Lower lobe of right lung (tissue), 2 donors: ENCODE measurements around the gene UBE2K. TPM values are rescaled to one million over a fixed set of nuclear protein-coding genes. Genes with fewer than 3 reads are reported as not detected.
"Not testable (repeated sequence)": the region's sequence is repeated elsewhere in the genome, so short reads cannot be mapped to it uniquely, and the experiment has no call there.

ENCODE experiments used
- ATAC-seq, 2 donors: fragments of 200-7000 bp; cut with Tn5 transposase; one replicate each; pipeline ENCODE4 v1.9.1; 2020 to 2022; ENCODE audit warnings: mild to moderate bottlenecking in 2 of 2, moderate library complexity in 2 of 2
- DNase-seq: peaks from one replicate; pipeline ENCODE4 v3.0.0-alpha.2; 2020
- H3K27ac ChIP-seq: fragments of 200-600 bp; one replicate; pipeline ENCODE4 v1.8.0; 2022
- H3K27me3 ChIP-seq: fragments of 200-600 bp; one replicate; pipeline ENCODE4 v1.8.0; 2022; ENCODE audit warnings: low read depth
- H3K36me3 ChIP-seq: fragments of 200-600 bp; one replicate; pipeline ENCODE4 v1.8.0; 2022; ENCODE audit warnings: mild to moderate bottlenecking
- H3K4me1 ChIP-seq: fragments of 200-600 bp; one replicate; pipeline ENCODE4 v1.8.0; 2022
- H3K4me3 ChIP-seq: fragments of 200-600 bp; one replicate; pipeline ENCODE4 v1.8.0; 2022; ENCODE audit warnings: mild to moderate bottlenecking
- H3K9me3 ChIP-seq: fragments of 200-600 bp; one replicate; pipeline ENCODE4 v1.8.0; 2022
- intact Hi-C: fragments of 100-400 bp; cut with DNase I; formaldehyde crosslinking; loops from one replicate; pipeline ENCODE4 v1.11.0; 2022
- total RNA-seq: library from RNA; stranded (reverse); fragmentation: NEBNext Ultra II Directional; extraction: Animal tissue kit (Norgen Biotek cat#: 25700); gene quantifications from one replicate; pipeline ENCODE4 v1.2.1, GENCODE V29; 2021
- TF ChIP-seq, protein P1 (sequence below): fragments of 200-600 bp; IDR thresholded peaks from one replicate; pipeline ENCODE4 v1.8.0; 2022; ENCODE audit warnings: antibody characterized with exemption, mild to moderate bottlenecking
- donor health status: DM: no; HTN: yes; CAD: no; lungs with severe emphysema.

The UBE2K gene
- total RNA-seq, 1 donor from 2014 or later = 54.3 TPM

- intact Hi-C loops = loop anchor here (10.0 kb wide), 1 partner anchor 275 kb away; the partner anchor contains the start of gene PDS5A
- H3K4me3 ChIP-seq = peak overlapping the region; percentile 90
- no peaks in the 10 kb centered on the region for H3K27me3 ChIP-seq
- H3K9me3 ChIP-seq = no peaks in the 10 kb centered on the region
- peaks cover 39% of the 10 kb centered on the region for H3K4me1 ChIP-seq
- TF ChIP-seq, protein P1, sequence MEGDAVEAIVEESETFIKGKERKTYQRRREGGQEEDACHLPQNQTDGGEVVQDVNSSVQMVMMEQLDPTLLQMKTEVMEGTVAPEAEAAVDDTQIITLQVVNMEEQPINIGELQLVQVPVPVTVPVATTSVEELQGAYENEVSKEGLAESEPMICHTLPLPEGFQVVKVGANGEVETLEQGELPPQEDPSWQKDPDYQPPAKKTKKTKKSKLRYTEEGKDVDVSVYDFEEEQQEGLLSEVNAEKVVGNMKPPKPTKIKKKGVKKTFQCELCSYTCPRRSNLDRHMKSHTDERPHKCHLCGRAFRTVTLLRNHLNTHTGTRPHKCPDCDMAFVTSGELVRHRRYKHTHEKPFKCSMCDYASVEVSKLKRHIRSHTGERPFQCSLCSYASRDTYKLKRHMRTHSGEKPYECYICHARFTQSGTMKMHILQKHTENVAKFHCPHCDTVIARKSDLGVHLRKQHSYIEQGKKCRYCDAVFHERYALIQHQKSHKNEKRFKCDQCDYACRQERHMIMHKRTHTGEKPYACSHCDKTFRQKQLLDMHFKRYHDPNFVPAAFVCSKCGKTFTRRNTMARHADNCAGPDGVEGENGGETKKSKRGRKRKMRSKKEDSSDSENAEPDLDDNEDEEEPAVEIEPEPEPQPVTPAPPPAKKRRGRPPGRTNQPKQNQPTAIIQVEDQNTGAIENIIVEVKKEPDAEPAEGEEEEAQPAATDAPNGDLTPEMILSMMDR = no peak
- H3K27ac ChIP-seq = no peak overlapping the region
- no peak for DNase-seq
- H3K36me3 ChIP-seq = peaks cover 17% of the 10 kb centered on the region
- no peak for ATAC-seq
Measured at GRCh38 chr4:39699687-39700409, 1.9 kb downstream of the UBE2K start.

DNA sequence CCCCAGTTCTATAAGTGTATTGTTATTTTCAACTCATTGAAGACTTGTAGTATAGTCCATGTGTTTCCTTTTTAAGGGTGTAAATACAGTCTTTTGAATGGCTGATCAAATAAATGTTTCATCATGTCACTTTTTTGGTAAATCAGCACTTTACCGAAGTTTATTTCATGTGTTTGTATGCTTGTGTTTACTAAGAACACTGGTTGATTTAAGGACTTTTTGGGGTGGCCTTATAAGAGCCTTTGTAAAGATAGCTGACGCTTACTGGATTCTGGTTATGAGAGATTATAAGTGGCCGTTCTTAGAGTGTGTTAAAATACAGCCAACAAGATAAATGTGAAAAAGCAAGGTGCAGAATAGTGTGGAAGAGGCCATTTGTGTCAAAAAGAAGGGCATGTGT lies 2.6 kb downstream of the UBE2K start:
- ATAC-seq (no peak), DNase-seq (no peak)
- Histone ChIP-seq H3K9me3 (no peaks in the 10 kb centered on the region), H3K4me1 (peaks cover 39% of the 10 kb centered on the region), H3K27ac (no peak overlapping the region), H3K36me3 (peaks cover 17% of the 10 kb centered on the region), H3K4me3 (peak overlapping the region; percentile 90), H3K27me3 (no peaks in the 10 kb centered on the region)
- TF ChIP-seq, protein P1 = no peak
- intact Hi-C loops = no loop called here

DNA sequence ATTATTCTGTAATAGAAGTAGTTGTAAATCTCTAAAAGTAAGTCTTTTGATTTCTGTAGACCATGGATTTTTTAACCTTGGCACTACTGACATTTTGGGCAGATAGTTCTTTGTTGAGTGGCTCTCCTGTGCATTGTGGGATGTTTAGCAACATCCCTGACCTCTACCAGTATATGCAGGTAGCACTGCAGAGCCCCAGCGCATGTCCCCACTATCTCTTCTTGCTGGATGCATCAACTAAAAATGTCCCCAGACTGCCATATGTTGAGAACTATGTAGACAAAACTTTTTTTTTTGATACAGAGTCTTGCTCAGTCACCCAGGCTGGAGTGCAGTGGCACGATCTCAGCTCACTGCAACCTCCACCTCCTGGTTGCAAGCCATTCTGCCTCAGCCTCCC lies 4.8 kb downstream of the UBE2K start:
- Histone ChIP-seq H3K4me1 (peaks cover 34% of the 10 kb centered on the region), H3K27ac (no peak overlapping the region), H3K4me3 (no peak overlapping the region), H3K27me3 (no peaks in the 10 kb centered on the region), H3K36me3 (peaks cover 17% of the 10 kb centered on the region), H3K9me3 (no peaks in the 10 kb centered on the region)
- ATAC-seq = no peak
- DNase-seq = no peak
- TF ChIP-seq, protein P1 = no peak
- intact Hi-C loops = no loop called here

DNA sequence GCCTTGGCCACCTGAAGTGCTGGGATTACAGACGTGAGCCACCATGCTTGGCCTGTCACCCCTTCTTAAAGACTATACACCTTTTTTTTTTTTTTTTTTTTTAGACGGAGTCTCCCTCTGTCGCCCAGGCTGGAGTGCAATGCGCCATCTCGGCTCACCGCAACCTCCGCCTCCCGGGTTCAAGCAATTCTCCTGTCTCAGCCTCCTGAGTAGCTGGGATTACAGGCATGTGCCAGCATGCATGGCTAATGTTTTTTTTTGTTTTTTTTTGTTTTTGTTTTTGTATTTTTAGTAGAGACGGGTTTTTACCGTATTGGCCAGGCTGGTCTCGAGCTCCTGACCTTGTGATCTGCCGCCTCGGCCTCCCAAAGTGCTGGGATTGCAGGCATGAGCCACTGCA lies 6.9 kb downstream of the UBE2K start:
- H3K9me3 ChIP-seq, H3K27me3 ChIP-seq, DNase-seq, intact Hi-C loops, H3K4me3 ChIP-seq, ATAC-seq, H3K27ac ChIP-seq: not testable (repeated sequence)
- H3K36me3 ChIP-seq = peaks cover 17% of the 10 kb centered on the region
- peaks cover 30% of the 10 kb centered on the region for H3K4me1 ChIP-seq

- intact Hi-C loops = no loop called here
- Histone ChIP-seq H3K4me3 (no peak overlapping the region), H3K9me3 (no peaks in the 10 kb centered on the region), H3K4me1 (peaks cover 17% of the 10 kb centered on the region), H3K27ac (no peak overlapping the region), H3K36me3 (peaks cover 17% of the 10 kb centered on the region), H3K27me3 (no peaks in the 10 kb centered on the region)
- ATAC-seq (peak; percentile 34 to 54), DNase-seq (no peak)
- TF ChIP-seq, protein P1 = no peak
Measured at GRCh38 chr4:39706334-39706733, 8.4 kb downstream of the UBE2K start.

GRCh38 chr4:39706741-39707511 lies 9.0 kb downstream of the UBE2K start:
- DNase-seq (no peak), ATAC-seq (no peak)
- no peak overlapping the region for H3K27ac ChIP-seq
- no peaks in the 10 kb centered on the region for H3K9me3 ChIP-seq
- H3K36me3 ChIP-seq = peaks cover 17% of the 10 kb centered on the region
- H3K4me3 ChIP-seq = no peak overlapping the region
- H3K27me3 ChIP-seq = no peaks in the 10 kb centered on the region
- intact Hi-C loops = no loop called here
- H3K4me1 ChIP-seq = peaks cover 12% of the 10 kb centered on the region
- TF ChIP-seq, protein P1 = no peak
